C1 segment of cervical spinal cord (tissue), 14 donors: ENCODE measurements around the gene LARP1.
"Not testable (repeated sequence)": the region's sequence is repeated elsewhere in the genome, so short reads cannot be mapped to it uniquely, and the experiment has no call there.

ENCODE experiments used
- DNase-seq, 14 donors: peaks; one replicate each; lab custom pipeline; 2025; lab: John Stamatoyannopoulos, UW

Gene LARP1

DNA sequence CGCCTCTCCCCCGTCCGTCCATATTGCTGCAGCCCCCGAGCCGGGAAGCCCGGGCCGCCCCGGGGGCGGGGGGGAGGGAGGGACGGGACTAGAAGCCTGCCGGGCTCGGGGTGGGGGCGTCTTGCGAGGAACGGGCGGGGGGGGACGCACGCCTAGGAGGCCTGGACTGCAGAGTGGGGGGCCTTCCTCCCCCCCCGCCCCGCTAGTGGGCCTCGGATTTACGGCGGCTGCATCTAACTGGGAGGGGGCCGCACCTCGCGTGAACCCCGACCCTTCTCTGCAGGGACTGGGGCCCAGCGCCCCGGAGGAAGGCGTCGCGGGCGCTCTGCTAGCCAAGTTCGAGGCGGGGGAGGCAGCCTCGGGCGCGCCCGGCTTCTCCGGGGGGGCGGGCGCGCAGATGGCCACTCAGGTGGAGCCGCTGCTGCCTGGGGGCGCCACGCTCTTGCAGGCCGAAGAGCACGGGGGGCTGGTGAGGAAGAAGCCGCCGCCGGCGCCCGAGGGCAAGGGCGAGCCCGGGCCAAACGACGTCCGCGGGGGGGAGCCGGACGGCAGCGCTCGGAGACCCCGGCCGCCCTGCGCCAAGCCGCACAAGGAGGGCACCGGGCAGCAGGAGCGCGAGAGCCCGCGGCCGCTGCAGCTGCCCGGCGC, at the start of gene LARP1:
TSS of gene LARP1 (plus strand) at position 17 of the 648 bp plus-strand sequence. CDS start at position 398, 381 bp downstream.
- peak in 6 of 14 donors; percentile 59 to 79 (median 72) for DNase-seq

DNA sequence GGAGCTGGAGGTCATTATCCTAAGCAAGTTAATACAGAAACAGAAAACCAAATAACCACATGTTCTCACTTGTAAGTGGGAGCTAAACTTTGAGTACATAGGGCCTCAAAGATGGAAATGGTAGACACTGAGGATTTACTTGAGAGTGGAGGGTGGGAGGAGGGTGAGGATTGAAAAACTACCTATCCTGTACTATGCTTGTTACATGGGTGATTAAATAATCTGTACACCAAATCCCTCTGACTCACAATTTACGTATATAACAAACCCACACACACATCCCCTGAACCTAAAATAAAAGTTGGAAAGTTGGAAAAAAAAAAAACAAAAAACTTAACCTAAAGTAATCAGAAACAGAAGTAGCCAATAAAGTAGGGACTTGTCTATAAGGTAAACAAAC, 48.8 kb upstream of the LARP1 start:
- no peak for DNase-seq

DNA sequence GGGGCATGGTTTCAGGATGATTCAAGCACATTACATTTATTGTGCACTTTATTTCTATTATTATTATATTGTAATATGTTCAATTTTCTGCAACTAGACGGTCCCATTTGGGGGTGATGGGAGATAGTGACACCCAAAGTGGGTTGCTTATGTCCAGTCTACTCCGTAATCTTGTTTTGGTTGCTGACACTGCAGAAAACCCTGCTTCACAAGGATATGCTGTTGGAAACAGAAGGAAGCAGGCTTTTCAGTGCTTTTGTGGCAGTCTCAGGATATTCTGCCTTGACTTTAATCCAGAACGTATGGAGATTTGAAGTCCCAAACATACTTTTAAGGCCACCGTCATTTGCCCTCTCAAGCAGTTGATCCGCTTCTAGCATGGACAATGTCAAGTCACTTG, 47.5 kb upstream of the LARP1 start:
- DNase-seq = no peak

DNA sequence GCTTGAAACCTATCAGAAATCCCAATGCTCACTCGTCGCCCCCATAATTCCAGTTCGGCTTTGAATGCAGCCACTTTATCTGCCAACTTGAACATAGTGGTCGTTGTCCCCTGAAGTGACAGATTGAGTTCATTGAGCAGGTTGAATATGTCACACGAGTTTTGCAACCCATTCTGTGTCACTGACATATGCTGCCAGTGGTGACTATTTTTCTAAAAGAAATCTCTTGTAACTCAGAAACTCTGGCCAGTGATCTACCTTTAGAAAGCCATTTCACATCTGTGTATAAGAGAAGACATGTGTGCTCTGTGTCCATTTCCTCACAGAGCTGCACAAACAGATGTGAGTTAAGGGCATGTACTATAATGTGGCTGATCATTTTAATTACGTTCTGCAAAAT, 47.0 kb upstream of the LARP1 start:
- no peak for DNase-seq

DNA sequence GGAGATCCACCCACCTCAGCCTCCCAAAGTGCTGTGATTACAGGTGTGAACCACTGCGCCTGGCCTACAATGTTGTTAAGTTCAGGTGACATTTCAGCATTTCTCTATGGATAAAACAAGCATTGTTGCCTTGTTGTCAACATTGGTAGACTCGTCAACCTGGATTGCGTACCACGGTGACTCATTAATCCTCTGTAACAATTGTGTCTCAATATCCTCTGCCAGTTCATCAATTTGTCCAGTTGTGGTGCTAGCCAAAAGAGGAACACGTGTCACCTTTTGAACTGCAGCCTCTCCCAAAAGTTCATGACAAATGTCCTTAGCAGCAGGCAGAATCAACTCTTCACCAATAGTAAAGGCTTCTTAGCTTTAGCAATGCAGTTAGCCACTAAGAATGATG, 46.3 kb upstream of the LARP1 start:
- no peak for DNase-seq

DNA sequence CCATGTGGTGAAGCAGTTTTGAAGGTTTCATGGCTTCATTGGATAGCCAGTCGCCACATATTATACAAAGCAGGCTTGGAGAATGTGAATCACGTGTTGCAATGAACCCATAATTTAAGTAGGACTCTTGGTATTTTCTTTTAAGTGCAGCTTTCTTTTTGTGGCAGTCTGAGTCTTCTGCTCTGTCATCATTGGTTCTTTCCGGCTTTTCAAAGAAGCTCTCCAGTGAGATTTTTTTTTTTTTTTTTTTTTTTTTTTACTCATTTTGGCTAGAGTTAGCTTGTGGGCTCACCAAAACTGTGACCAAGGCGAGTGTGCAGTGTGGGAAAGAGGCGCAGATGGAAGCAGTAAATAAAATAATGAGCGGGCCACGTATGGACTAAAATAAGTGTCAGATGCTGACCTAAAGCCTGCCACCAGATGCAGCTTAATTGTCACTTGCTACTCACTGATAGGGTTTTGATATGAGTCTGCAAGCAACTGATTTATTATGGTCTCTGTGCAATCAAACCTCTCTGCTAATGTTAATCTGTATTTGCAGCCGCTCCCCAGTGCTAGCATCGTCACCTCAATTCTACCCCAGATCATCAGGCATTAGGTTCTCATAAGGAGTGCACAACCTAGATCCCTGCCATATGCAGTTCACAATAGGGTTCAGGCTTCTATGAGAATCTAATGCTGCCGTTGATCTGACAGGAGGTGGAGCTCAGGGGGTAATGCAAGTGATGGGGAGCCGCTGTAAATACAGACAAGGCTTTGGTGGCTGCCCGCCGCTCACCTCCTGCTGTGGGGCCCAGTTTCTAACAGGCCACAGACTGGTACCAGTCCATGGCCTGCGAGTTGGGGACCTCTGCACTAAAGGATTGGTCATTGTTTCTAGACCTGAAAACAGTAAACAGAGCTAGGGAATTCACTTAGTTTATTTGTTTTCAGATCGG, 45.5 kb upstream of the LARP1 start:
- no peak for DNase-seq

DNA sequence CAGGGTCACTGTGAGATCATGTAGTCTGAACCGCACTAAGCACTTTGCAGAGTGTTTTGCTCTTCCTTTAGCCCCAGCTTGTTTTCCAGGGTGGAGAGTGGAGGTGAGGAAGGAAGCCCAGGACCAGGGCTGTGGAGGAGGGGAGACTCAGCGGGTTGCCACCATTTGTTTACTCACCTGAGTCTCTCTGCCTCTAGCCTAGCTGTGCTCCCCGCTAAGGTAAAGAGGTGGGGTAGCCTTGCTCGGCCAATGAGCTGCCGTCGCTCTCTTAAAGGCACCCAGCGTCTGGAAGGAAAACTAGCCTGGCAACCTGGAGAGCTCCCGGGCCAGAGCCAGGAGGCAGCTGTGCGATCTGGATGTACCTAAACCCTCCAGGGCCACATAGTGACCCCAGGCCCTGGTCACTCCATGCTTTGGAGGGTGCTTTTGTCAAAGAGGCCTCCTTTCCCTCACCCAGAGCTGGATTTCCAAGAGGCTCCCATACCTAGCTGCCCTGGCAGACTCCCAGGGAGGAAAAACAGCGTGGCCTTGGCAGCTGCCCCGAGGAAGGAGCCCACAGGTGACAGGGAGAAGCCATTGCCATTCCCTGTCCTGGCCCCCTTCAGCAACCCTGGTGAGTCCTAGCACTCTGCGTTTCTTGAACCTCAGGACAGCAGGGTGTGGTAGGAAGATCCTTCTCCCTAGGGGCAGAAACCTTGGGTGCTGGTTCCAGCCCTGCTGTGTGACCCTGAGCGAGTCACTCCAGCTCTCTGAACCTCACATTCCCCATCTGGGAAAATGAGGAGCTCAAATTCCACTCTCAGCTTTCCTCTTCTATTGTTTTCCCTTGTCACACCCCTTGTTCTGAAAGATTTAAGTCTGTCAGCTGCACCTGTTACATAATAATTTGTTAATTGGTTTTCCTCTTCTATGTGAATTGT, 42.4 kb upstream of the LARP1 start:
- DNase-seq = no peak

DNA sequence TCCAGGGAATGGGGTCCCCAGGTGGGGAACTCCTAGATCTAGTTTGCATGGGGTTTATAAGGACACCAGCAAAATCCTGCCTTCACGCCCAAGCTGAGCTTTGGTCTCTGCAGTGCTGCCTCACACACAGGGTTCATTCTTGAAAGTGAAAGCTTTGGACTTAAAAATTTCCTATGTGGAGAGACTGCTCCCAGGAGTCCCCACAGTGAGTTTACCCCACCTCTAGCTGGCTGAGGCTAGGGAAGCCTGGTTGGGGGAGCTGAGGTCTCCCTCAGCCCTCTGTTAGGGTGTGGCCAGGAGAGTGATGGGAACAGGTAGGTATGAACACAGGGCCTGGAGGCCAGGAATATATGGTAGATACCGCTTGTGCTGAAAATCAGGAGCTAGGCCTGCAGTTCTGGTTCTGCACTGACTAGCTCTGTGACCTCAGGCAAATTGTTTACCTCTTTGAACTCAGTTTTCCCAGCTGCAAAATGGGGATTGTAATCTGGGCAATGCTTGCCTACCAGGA, 41.5 kb upstream of the LARP1 start:
- DNase-seq = no peak

DNA sequence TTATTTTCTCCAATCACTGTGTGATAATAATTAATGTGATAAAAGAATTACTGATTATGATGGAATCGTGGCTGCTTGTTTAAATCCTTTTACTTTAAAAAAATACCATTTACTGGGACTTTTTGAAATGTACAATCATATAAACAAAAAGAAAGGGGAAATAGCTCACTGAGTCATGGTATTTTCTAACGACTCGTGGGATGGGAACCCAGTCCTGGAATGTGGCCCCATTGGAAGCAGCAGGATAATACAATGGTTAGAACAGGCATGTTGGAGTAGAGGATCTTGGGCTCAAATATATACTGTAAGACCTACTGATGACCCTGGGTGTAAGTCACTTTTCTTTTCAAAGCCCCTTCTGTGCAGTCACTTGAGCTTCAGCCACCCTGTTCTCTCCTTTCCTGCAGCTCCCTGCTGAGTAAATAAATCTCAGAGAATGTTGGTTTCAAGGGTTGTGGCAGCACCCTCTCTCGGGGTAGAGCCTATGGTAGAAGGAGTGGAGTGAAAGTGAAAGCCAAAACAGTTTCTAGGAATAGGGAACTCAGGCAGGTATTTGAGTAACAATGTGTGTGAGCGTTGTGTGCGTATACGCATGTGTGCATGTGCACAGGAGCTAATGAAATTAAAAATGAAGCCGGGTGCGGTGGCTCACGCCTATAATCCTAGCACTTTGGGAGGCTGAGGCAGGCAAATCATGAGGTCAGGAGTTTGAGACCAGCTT, 40.8 kb upstream of the LARP1 start:
- DNase-seq = no peak

DNA sequence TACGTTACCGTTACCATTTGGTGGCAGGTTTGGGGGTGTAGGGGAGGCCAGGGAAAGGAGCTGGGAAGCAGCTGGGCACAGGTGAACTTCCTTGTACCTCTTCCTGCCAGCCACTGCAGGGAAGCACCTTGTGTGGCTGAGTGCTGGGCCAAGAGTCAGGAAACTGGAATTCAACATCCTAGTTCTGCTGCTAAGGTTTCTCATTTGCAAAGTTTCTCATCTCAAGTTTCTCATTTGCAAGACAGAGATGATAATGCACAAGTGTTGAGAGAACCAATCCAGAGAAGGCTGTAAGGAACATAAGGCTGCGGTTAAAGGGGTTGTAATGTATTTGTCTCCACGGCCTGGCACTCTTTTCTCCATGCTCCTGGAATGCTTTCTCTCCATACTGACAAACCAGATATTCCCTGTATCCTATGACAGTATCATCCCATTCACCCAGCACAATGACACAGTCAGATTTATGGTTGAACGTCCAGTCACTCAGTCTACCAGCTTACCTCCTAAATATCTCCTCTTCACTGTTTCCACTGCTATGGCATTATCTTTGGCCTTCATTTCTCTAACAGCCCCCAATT, 33.6 kb upstream of the LARP1 start:
- DNase-seq = no peak

DNA sequence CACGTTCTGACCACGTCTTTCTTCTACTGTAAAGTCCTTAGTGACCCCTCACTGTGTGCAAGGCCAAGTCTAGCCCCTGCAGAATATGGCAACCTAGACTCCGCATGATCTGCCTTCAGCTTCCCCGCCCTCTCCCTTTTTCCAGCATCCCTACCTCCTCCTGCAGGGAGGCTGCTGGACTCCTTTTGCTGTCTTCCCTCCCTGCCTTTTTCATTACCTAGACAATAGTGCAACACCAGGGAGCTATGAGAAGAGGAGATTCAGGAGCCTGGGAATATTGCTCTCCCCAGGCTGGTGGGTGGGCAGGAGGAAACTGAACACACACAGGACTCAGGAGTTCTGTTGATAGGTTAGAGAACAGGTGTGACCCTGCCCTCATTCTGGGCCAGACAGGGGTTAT, 33.1 kb upstream of the LARP1 start:
- DNase-seq = no peak

DNA sequence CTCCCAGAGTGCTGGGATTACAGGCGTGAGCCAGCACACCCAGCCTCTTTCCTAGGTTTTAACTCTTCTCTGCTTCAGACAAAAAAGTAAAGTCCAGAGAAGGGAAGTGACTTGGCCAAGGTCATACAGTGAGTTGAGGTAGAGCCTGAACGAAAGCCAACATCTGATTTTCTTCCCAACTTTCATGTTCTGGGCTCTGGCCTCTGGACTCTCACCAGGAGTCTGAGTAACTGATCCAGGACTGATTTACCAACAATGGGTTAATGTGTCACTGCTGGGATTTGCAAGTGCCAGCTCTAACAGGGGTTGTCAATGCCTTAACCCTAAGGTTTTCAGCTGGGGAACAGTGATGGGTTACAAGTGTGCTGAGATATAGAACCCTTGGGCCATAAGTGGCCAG, 32.2 kb upstream of the LARP1 start:
- DNase-seq = no peak

DNA sequence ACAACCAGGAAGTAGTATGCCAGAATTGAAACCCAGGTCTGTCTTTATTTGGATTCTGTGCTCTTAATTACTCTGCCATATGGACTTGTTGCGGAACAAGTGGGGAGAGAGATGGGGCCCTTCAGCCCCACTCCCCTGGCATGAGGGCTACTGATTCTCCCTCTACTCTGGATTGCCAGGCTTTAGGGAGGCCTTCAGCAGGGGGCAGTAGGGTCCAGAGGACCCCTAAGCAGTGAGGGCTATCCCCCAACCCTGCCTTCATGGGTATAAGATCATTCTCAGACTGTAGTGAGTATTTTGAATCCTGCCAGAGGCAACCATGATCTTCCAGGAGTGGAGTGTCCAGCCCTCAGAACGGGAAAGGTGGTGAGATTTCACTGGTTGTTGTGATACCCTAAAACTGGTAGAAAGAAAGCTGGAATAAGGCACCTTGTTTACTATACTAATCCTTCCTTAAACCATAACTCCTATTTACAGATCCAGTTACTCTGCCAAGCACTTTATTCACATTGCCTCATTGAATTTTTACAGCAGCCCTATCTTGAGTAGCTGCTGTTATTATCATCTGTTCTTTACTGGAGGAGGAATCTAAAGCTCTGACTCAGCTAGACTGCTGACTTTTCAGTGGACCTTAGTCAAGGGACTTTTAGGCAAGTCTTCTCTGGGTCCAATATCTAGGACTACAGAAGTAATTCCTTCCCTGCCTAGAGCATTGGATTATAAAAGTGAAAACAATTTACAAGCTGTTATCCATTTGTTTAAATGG, 31.3 kb upstream of the LARP1 start:
- no peak for DNase-seq

DNA sequence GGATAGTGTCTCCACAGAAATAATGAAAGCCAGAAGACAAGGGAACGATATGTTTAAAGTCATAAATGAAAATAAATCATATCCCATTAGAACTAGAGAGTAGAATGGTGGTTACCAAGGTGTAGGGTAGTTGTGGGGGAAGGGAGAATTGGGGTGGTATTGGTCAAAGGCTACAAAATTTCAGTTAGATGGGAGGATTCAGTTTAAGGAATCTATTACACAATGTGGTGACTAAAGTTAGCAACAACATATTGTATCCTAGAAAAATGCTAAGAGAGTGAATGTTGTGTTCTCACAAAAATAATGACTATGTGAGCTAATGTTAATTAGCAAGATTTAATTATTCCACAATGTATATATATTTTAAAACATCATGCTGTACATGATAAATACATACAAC, 27.8 kb upstream of the LARP1 start:
- DNase-seq = no peak

DNA sequence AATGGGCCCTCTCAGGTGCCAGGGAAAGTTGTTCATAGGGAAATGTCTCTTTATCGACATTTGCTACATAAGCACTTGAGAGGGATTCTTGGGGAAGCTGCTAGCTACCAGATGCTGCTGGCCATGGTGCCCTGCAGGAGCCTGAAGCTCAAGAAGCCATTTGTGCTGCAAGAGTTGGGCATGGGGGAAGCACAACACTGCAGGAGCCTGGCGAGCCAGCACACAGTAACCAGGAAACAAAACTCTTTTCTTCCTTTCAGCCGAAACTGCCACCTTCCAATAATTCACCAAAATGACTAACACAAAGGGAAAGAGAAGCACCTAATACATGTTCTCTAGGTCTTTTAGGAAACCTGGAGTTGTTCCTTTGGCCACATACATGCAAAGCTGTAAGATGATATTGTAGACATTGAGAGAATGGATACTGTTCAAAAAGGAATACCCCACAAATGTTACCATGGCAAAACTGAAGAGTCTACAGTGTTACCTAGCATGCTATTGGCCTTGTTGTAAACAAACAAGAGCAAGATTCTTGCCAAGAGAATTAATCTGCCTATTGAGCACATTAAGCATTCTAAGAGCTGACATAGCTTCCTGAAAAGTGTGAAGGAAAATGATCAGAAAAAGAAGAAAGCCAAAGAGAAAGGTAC, 26.1 kb upstream of the LARP1 start:
- no peak for DNase-seq

DNA sequence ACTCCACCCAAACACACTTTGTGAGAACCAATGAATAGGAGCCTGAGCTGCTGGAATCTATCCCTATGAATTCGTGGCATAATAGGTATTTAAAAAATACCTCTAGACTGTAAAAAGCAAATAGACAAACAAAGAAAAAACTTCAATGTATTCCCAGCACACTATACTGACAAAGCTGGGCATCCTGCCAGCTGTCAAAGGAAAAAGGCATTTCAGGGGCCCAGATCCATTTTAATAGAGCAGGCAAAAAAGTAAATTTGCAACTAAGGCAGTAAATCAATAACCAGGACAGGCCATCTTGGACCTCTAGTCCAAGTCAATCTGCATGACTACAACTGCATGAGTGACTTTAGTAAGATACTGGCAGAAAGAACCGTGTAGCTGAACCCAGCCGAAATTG, 25.6 kb upstream of the LARP1 start:
- no peak for DNase-seq

DNA sequence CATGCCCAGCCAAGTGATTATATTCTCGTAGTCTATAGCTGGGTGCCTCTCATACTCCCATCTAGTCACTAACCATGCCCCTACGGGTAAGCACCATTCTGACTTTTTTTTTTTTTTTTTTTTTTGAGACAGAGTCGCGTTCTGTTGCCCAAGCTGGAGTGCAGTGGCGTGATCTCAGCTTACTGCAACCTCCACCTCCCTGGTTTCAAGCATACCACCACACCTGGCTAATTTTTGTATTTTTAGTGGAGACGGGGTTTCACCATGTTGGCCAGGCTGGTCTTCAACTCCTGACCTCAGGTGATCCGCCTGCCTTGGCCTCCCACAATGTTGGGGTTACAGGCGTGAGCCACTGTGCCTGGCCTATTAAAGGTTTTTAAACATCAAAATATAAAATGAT, 24.4 kb upstream of the LARP1 start:
- not testable (repeated sequence) for DNase-seq

DNA sequence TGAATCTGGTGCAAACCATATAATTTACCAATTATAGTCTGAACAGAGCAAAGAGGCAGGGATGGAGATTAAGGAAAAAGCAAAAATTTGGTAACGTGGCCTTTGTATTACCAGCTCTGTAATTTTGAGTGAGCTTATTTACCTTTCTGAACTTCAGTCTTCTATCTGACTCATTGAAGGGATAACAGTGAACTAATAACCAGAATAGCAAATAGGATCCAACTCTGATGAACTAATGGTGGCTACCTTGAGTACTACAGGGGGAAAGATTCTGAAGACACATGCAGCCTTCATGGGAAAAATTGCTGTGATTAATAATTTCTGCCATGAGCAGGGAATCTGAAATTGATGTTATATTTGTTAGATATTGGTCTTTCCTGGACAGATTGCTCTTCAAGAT, 23.0 kb upstream of the LARP1 start:
- no peak for DNase-seq
